Stimulated activated CD4-positive, alpha-beta T cell treated with anti-CD3 and anti-CD28 coated beads, Interleukin-2, amount 100 ng/mL, for 4 hours (primary cell): Measurements from ENCODE around the gene TEX53.

Source experiments
- DNase-seq: peaks from one replicate; pipeline ENCODE4 v3.0.0-alpha.2; 2020; ENCODE audit warnings: low read depth

Gene TEX53

DNA sequence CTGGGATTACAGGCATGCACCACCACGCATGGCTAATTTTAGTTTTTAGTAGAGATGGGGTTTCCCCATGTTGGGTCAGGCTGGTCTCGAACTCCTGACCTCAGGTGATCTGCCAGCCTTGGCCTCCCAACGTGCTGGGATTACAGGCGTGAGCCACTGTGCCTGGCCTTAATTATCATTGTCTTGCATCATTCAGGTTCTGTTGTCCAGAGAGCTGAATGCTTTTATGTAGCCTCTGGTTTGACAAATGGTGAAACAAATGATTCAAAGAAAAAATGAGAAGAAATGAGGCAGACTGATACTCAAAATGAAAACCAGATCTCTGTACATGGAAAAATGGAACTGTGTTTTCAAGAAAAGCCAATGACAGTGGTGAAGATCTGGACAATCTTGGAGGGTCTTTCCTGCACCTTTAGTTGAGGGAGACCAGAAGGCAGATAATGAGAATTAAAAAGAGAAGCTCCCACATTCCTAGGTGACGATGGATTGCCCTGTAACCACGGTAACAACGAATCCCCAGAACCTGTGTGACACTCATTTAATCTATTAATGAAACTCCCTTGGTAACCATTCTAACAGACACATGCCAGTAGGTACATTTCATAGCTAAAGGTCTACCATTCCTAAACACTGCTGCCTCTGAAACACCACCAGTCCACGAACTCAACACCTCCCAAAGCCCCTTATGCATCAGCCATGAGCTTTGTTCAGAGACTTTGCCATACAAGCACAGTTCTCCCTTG lies 22.8 kb upstream of the TEX53 start:
- no peak for DNase-seq

DNA sequence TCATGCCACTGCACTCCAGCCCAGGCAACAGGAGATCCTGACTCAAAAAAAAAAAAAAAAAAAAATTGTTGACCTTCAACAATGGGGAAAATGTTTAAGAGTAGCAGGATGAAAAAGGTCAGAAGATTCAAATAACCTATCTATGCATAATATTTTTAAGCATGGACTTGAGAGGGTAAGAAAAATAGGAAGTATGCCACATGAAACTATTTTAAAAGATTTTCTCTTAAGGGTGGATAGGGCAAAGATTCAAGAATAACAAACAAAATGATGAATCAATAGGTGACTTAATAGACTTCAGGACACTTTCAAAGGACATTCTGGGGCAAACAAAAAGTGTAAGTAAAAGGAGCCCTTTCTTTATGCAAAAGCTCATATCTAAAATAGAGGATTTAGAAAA lies 21.2 kb upstream of the TEX53 start:
- no peak for DNase-seq

DNA sequence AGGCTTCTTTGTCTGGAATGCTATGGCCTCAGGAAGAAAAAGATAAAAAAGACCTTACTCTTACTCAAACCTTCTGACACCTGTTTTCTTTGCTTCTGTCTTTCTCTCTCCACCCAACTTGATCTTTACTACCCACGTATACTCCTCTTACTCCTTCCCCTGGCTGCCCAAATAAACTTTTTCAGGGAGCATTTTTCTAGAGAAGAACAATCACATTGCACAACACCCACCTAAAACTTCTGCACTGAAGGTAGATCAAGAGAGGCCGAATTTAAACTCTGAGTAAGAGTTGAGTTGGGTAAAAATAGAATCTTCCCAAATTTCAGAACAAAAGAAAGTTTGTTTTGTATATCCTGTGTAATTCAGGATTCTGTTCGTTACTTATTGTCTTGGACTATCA lies 20.5 kb upstream of the TEX53 start:
- DNase-seq: no peak

DNA sequence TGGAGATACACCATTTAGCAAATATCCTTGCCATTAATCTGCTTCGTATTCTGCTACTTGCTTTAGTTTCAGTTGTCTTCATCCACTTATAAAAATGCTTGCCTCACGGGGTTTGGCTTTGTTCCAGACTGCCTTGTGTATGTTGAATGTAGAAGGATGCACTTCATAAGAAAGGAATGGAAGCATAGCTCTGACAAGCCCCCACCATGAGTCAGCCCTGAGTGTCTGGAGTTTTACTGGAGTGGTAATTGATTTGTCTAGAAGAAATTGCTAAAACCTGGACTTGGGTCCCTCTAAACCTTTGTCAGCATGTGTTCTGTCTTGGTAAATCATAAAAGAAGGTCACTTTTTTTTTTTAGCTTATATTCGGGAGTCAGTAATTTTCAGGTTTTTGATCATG lies 19.8 kb upstream of the TEX53 start:
- DNase-seq: no peak

DNA sequence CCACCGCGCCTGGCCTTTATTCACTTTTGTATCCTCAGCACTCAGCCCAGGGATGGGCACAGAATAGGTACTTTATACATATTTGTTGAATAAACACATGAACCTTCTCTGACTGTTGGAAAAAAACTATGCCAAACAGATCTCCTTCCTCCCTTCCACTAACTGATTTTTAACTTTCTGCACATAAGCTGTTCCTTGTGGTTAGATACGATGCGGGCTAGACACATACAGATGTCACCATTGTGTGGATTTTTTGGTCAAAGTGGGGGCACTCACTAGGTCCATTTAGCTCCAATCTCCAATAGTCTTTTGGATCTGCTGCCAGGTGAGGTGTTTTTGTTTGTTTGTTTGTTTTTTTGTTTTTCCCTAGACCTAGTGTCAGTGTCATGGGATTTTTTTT lies 19.3 kb upstream of the TEX53 start:
- no peak for DNase-seq

DNA sequence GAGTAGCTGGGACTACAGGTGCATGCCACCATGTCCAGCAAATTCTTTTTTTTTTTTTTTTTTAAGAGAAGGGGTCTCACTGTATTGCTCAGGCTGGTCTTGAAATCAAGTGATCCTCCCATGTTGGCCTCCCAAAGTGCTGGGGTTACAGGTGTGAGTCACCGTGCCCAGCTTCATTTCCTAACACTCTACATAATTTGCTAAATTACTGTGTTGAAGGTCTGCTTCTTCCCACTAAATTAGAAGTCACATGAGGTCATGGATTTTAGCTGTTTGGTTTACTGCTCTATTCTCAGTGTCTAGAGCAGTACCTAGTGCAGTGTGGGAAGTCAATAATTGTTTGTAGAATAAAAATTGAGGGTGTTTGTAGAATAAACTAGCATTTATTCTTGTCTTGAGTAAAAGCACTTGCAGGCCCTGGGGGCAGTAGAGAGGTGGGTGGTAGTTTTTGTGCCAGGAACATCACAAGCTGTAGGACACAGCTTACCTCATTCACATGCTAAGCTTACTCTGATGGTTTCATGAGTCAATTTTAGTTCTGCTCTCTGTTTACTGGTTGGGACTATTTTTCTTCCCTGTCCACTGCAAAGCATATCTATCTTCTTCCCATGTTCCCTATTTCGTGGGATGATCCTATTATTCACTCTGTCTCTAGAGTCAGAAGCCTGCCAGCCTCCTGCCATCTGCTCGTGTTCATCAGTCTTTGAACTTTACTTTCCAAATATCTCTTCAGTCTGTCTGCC lies 17.4 kb upstream of the TEX53 start:
- DNase-seq: no peak

DNA sequence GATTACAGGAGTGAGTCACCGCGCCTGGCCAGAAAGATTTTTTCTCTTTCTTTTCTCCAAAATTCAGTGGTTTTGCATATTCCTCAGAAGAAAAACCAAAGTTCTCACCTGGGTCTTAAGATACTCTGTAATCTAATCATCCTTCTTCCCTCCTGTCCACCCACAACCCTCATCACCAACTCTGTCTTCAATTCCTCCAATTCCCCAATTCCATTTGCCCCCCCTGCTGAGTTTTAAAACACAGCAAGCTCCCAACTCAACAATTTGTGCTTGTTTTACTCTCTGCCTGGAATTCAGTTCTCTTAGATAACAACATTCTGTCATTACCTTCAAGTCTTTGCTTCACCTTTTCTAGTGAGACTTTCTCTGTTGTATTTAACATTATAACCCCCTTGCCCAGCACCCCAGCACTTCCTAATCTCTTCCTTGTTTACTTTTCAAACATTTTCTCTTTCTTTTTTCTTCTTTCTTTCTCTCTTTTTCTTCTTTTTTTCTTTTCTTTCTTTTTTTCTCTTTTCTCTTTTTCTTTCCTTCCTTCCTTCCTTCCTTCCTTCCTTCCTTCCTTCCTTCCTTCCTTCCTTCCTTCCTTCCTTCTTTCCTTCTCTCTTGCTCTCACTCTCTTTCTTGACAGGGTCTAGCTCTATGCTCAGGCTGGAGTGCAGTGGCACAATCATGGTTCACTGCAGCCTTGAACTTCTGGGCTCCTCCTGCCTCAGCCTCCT lies 16.6 kb upstream of the TEX53 start:
- DNase-seq: no peak

DNA sequence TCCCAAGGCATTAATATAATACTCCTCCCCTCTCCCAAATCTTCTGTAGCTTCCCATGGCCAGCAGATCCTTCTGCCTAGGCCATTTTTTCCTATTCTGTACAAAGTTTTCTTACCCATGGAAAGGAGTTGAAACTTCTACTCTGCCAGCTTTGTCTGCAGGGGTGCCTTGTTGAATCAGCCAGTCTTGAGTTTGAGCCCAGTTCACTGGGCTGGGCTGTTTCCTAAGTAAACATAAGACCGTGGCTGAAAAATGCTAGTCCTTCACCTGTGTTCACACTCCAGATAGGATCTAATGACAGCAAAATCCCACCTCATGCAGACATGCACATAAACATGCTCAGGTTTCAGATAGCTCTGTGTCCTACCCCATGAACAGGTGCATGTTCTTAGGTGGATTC lies 14.0 kb upstream of the TEX53 start:
- DNase-seq: no peak

DNA sequence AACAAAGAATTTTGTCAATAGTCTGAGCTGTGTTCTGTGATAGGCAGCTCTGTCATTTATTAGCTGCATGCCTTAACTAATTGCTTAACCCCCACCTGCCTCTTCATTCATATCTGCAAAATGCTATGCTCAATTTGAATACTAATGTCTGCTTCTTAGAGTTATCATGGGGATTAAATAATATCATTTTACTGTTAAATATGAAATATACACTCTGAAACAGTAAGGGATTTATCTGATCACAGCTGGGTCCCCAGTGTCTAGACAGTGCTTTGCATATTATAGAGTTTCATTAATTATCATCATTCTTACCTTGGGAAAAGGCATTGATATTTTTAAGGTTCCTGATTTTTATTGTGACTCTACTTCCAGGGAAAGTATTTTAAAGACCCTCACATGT lies 12.4 kb upstream of the TEX53 start:
- no peak for DNase-seq

DNA sequence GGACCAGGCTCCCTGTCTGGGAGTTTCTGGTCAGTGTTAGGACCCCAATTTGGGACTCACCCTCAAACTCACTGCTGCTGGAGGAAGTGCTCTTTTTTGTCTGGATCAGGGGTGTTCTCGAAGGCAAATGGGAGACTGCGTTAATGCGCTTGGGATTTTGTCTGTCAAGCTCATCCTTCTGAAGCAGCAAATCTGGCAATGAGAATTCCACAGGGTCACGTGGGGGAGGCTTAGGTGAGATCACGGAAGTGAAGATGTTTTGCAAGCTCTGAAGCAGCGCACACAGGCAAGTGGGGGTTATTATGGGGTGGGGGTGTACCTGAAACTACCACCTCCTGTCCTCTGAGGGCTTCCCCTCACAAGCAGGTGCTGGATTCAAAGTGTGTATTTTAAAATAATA lies 10.5 kb upstream of the TEX53 start:
- no peak for DNase-seq

DNA sequence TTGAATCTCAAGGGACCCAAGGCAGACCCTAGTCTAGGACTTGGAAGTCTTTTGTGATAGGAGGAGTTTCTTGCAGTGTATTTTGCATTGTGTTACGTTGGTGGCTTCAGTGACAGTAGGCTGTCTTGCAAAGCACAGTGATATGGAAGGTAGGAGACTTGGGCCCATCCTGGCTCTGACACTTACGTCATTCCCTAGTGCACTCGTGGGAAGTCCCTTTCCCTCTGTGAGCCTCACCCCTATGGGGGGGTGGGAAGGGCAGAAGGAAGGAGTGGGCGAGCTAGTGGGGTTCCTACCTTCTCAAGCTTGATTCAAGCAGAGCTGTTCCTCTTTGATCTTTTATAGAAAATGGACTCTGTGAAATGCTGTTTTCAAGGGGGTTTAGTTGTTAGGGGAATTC lies 9.2 kb upstream of the TEX53 start:
- no peak for DNase-seq

DNA sequence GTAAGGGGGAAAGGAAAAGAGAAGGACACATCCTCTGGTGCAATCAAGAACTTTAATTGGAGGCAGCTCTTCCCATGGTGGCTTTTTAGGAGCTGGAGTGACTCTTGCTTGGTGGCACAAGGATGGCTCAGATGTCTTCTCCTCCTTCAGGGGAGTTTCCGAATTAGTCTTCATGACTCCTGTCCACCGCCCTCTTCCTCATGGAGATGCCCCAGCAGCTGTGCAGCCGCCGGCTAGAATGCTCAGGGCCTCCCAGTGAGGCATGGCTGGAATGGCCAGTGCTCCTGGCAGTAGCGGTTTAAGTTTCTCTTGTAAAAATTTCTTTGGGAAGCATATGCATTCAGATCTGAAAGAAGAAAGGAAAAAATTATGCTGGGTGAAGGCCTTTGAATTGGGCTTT lies 8.8 kb upstream of the TEX53 start:
- DNase-seq: no peak

DNA sequence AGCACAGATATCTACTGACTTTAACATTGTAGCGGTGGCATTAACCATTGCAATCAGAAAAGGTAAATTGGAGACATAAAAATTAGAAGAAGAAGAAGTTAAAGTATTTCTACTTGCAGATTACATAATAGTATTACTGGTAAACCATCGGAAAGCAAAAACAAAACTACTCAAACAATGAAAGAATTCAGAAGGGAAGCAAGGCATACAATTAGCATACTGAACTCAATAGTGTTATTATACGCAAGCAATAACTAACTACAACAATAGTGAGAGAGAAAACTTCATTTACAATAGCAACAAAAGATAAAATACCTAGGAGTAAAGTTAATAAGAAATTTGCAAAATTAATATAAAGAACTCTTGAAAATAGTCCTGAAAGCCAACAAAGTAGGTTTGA lies 6.6 kb upstream of the TEX53 start:
- DNase-seq: no peak

DNA sequence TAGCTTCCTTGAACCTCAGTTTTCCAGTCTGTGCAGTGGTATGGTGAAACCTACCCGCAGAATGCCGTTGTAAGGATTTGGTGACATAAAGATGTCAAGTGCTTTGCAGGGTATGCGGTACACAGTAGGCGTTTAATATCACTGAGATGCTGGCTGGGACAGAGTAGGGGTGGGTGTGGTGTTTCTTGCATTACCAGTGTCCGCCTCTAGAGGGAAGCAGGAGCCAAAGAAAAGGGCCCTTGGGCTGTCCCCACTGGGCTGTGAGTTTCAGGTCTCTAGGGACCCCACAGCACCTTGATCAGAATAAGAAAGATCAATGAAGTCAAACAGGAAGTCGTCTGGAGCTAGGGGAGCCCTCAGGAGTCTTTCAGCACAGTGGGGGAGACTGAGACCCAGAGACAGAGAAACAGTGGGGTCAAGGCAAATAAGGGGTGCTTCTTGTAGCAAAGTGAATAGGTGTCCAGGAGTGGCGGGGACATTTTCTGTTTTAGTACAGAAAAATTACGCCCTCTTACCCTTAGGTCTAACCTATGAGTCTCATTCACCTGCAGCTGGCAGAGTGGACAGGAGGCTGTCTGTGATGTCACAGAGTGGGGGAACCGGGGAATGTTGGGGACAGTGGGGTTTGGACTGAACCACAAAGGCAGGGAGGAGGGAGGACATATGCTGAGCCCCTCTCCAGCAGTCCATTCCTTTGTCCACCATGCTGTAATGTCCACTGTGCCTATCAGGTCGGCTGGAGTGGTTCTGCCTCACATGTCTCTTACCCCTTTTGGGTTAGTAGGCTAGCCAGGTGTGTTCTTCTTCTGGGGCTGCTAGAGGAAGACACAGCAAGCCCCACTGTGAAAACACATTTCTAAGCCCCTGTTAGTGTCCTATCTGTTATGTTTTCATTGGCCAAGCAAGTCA lies 4.7 kb upstream of the TEX53 start:
- DNase-seq: peak; percentile 49

DNA sequence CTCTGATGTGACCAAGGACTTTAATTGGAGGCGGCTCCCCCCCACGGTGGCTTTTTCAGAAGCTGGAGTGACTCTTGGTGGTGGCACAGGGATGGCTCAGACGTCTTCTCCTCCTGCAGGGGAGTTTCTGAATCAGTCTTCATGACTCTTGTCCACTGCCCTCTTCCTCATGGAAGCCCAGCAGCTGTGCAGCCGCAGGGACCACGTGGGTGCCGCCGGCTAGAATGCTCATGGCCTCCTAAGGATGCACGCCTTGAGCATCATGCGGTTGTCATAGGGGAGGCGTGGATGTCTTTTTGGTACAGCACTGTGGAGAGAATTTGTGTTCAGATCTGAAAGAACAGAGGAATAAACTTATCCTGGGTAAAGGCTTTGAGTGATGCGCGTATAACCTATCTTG lies 1.3 kb downstream of the TEX53 start:
- DNase-seq: no peak

DNA sequence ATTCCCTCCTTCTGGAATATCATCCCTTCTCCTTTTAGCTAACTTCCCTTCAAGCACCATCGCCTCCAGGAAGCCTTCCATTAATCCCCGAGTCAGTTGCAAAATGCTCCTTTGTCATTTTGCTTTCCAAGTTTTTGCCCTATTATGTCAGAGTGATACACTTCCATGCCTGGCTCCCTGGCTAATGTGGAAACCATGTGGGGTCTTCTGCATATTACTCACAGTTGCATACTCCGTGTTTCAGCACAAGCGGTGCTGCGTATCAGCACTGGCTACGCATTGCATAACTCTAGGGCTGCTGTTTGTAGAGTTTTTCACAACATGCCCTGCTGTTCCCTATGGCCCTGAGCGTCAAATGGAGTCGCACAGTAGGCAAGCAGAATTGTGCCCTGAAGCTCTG lies 1.9 kb downstream of the TEX53 start:
- DNase-seq: no peak

DNA sequence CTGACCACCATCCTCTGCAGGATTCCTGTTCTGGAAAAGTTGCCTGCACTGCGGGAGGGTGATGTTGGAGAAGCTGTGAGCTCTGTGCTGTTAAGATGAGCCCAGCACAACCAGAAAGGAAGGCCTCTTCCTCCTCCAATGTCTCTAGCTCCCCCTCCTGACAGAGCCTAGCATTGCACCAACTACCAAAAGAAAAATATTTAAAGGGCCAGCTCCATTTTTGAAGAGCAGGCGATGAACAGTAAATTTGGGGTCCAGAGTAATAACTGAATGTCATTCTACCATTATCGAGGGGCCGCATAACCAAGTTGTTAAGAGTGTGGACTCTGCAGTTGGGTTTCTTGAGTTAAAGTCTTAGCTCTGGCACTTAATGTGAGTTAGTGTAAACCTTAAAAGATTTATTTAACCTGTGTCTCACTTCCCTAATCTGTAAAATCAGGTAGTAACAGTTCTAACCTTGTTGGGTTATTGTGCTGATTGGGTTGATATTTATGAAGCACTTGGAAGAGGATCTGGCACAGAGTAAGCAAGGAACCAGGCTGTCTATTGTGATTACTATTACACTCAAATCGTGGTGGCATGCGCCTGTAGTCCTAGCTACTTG lies 3.9 kb downstream of the TEX53 start:
- DNase-seq: peak; percentile 65

DNA sequence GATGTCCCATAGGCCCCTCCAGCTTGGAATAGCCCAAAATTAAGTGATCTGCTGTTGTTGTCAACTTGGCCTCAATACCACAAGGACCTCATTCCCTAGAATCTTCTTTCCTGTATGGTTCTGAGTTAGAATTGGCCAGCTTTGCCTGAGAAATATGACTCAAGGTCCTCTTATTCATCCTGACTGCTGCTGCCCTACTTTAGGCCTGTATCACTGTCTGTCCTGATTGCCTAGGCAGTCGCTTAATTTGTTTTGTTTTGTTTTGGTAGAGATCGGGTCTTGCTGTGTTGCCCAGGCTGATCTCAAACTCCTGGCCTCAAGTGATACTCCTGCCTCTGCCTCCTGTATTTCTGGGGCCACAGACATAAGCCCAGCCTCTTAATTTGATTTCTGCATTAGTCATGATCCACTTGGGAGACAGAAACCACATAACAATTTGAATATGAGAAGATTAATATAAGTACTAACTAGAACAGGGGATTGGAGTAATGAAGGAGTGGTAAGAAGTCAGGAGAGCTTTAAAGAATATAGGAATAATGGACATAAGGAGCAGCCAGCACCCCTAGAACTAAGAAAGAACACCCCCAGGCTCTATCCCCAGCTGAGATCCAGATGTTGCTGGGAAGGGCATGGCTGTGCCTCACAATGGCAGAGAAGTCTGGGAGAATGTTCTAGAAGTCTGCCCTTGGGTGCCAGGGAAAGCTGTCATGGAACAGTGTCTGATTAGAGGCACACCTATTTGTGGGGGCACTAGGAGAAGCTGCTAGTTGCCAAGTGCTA lies 4.6 kb downstream of the TEX53 start:
- DNase-seq: no peak

DNA sequence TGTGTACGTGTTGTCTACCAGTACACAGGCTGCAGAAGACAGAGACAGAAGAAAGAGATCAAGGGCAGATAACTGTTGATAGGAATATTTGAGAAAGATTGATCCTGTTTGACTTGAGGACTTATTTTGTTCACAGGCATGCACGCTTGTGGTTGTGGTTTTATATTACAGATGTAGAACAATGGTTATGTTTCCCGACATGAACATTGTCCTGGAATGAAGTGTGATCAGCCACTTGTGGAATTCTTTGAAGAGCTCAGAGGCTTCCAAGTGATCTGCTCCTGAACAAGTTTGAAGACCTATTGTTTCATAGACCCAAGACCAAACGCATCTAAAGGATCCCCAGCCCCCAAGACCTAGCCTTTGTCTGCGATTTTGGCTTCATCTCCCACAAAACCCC lies 13.7 kb downstream of the TEX53 start:
- no peak for DNase-seq

DNA sequence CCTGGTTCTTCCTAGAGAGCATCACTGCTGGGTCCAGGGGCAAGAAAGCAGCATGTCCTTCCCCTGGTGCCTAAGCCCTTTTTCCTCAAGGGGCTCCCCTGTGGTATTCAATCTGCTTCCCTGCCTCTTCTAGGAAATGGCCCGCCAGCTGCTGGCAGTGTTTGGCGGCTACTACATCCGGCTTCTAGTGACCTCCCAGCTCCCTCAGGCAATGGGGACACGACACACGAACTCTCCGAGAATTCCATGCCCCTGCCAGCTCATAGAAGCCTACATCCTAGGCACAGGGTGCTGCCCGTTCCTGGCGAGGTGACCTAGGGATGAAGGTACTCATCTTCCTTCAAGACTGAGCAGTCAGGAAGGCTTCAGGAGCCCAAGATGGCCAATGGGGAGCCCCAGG lies 14.6 kb downstream of the TEX53 start:
- no peak for DNase-seq

DNA sequence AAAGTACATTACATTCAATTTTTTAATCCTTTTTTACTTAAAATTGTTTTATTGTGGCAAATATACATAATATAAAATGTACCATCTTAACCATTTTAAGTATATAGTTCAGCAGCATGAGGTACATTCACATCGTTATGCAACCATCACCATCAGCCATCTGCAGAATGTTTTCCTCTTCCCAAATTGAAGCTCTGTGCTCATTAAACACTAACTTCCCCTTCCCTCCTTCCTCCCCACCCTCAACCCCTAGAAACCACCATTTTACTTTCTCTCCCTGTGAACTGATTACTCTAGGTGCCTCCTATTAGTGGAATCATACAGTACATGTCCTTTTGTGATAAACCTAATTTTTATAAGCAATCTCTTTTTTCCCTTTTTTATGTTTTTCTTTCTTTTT lies 15.6 kb downstream of the TEX53 start:
- DNase-seq: no peak
